Kidney (tissue), 2 donors: ENCODE results near the gene MRM1. TPM values are rescaled to one million over a fixed set of nuclear protein-coding genes. Genes with fewer than 3 reads are reported as not detected.

ENCODE experiments used
- polyA plus RNA-seq: library from polyadenylated mRNA; stranded (reverse); fragments of 350-450 nt; fragmentation: Illumina TruSeq; extraction: RNeasy Lipid Tissue Mini Kit (QIAGEN cat#74804); gene quantifications from one replicate; pipeline ENCODE4 v1.2.3, GENCODE V29; 2014; ENCODE audit warnings: low read depth, low replicate concordance; ENCODE audit not compliant: insufficient read depth
- total RNA-seq: library from RNA; stranded (reverse); fragmentation: NEBNext Ultra II Directional; extraction: Animal tissue kit (Norgen Biotek cat#: 25700); gene quantifications from one replicate; pipeline ENCODE4 v1.2.1, GENCODE V29; 2021
- donor health status: DM: yes; HTN: yes; CAD: no.

Gene MRM1
- total and polyA plus RNA-seq, 2 donors from 2014 or later = 8.3 to 12.4 TPM

Other genes with a start within 250 kb of the MRM1 start
- gene TBC1D3H, start 213.1 kb upstream of the MRM1 start, total RNA-seq = not detected
- not detected for gene TBC1D3H, start 213.1 kb upstream of the MRM1 start, polyA plus RNA-seq
- 25.4 TPM for gene ZNHIT3, start 114.9 kb upstream of the MRM1 start, total RNA-seq
- 60.9 TPM for gene ZNHIT3, start 114.9 kb upstream of the MRM1 start, polyA plus RNA-seq
- gene MYO19, start 66.7 kb upstream of the MRM1 start, total RNA-seq = 74.7 TPM
- 28.9 TPM for gene MYO19, start 66.7 kb upstream of the MRM1 start, polyA plus RNA-seq
- 11.1 TPM for gene PIGW, start 66.6 kb upstream of the MRM1 start, total RNA-seq
- 4.7 TPM for gene PIGW, start 66.6 kb upstream of the MRM1 start, polyA plus RNA-seq
- 86.8 TPM for gene GGNBP2, start 56.7 kb upstream of the MRM1 start, total RNA-seq
- 43.0 TPM for gene GGNBP2, start 56.7 kb upstream of the MRM1 start, polyA plus RNA-seq
- 11.8 TPM for gene DHRS11, start 9.7 kb upstream of the MRM1 start, total RNA-seq
- gene DHRS11, start 9.7 kb upstream of the MRM1 start, polyA plus RNA-seq = 40.7 TPM